Measurements from ENCODE around the gene ENDOD1. TPM values are rescaled to one million over a fixed set of nuclear protein-coding genes. Genes with fewer than 3 reads are reported as not detected.
A peak's percentile ranks its signal among the peaks of the same experiment; 100 is the strongest.

The ENDOD1 gene
- total RNA-seq, 2 experiments from 2014 or later, result 23.4 to 23.9 TPM

- no peaks in the 10 kb centered on the region for H3K9me3 Mint-ChIP-seq (ENCODE audit: insufficient read depth)
- H3K4me3 Mint-ChIP-seq, result peak overlapping the region; percentile 90
- H3K4me1 Mint-ChIP-seq (ENCODE audit: low read depth), result peaks cover 73% of the 10 kb centered on the region
- DNase-seq, result peak; percentile 17
- no peaks in the 10 kb centered on the region for H3K27me3 Mint-ChIP-seq (ENCODE audit: low read depth)
- ChIA-PET POLR2A (interaction anchor here (3.6 to 6.1 kb wide), 3 partner anchors 23 to 698 kb away, joined by 17 to 103 read pairs (median 22); partner anchors contain the start of genes CEP57, FAM76B, SESN3 and SRSF8), CTCF (interaction anchor here (1.0 to 11.5 kb wide), 9 partner anchors 12 to 118 kb away, joined by 3 to 233 read pairs (median 7); partner anchors contain the start of genes CWC15, KDM4D and SRSF8)
- peaks cover 40% of the 10 kb centered on the region for H3K36me3 Mint-ChIP-seq (ENCODE audit: low read depth)
- no peak for ATAC-seq
- H3K27ac Mint-ChIP-seq, result peak overlapping the region; percentile 27
Observed at GRCh38 chr11:95091663-95092180, 2.1 kb downstream of the ENDOD1 start.

- H3K27ac Mint-ChIP-seq, result peak overlapping the region; percentile 77
- CTCF ChIA-PET, result interaction anchor here (1.0 to 11.5 kb wide), 15 partner anchors 8 to 603 kb away, joined by 3 to 233 read pairs (median 6); partner anchors contain the start of gene SRSF8
- H3K4me1 Mint-ChIP-seq (ENCODE audit: low read depth), result peaks cover 80% of the 10 kb centered on the region
- ATAC-seq (no peak), DNase-seq (peak; percentile 64)
- POLR2A ChIA-PET, result interaction anchor here (0.8 to 6.1 kb wide), 3 partner anchors 24 to 697 kb away, joined by 4 to 103 read pairs (median 5); partner anchors contain the start of genes CEP57, FAM76B and SRSF8
- no peaks in the 10 kb centered on the region for H3K9me3 Mint-ChIP-seq (ENCODE audit: insufficient read depth)
- H3K36me3 Mint-ChIP-seq (ENCODE audit: low read depth), result peaks cover 47% of the 10 kb centered on the region
- peak overlapping the region; percentile 30 for H3K4me3 Mint-ChIP-seq
- H3K27me3 Mint-ChIP-seq (ENCODE audit: low read depth), result no peaks in the 10 kb centered on the region
Observed at GRCh38 chr11:95092549-95093324, 3.1 kb downstream of the ENDOD1 start.

- no peak for ATAC-seq
Observed at GRCh38 chr11:95093548-95093947, 3.9 kb downstream of the ENDOD1 start.

GRCh38 chr11:95095858-95096587 lies 6.4 kb downstream of the ENDOD1 start:
- Mint-ChIP-seq H3K4me1 (ENCODE audit: low read depth) (peaks cover 83% of the 10 kb centered on the region), H3K27ac (peak overlapping the region; percentile 84), H3K9me3 (ENCODE audit: insufficient read depth) (no peaks in the 10 kb centered on the region), H3K27me3 (ENCODE audit: low read depth) (no peaks in the 10 kb centered on the region), H3K36me3 (ENCODE audit: low read depth) (peaks cover 64% of the 10 kb centered on the region), H3K4me3 (peak overlapping the region; percentile 21)
- ChIA-PET CTCF (interaction anchor here (1.7 to 11.5 kb wide), 3 partner anchors 15 to 54 kb away, joined by 4 to 233 read pairs (median 144); partner anchors contain the start of gene SRSF8), POLR2A (interaction anchor here (1.2 to 3.1 kb wide), 2 partner anchors 28 to 55 kb away, joined by 3 to 11 read pairs; no protein-coding TSS in a partner anchor)
- ATAC-seq (peak; percentile 65), DNase-seq (peak; percentile 4)

More at GRCh38 chr11:95093548-95093947, 3.9 kb downstream of the ENDOD1 start:
- CTCF ChIA-PET, result interaction anchor here (1.0 to 11.5 kb wide), 13 partner anchors 9 to 602 kb away, joined by 3 to 233 read pairs (median 9); partner anchors contain the start of gene SRSF8
- H3K9me3 Mint-ChIP-seq (ENCODE audit: insufficient read depth), result no peaks in the 10 kb centered on the region
- DNase-seq, result peak; percentile 45
- no peaks in the 10 kb centered on the region for H3K27me3 Mint-ChIP-seq (ENCODE audit: low read depth)
- H3K4me3 Mint-ChIP-seq, result peak overlapping the region; percentile 30
- POLR2A ChIA-PET, result interaction anchor here (0.8 to 6.1 kb wide), 3 partner anchors 25 to 696 kb away, joined by 4 to 103 read pairs (median 5); partner anchors contain the start of genes CEP57, FAM76B and SRSF8
- H3K4me1 Mint-ChIP-seq (ENCODE audit: low read depth), result peaks cover 78% of the 10 kb centered on the region
- H3K36me3 Mint-ChIP-seq (ENCODE audit: low read depth), result peaks cover 54% of the 10 kb centered on the region
- peak overlapping the region; percentile 77 for H3K27ac Mint-ChIP-seq

- H3K4me3 Mint-ChIP-seq, result no peak overlapping the region
- ATAC-seq (no peak), DNase-seq (no peak)
- peak overlapping the region; percentile 31 for H3K27ac Mint-ChIP-seq
- H3K4me1 Mint-ChIP-seq (ENCODE audit: low read depth), result peaks cover 71% of the 10 kb centered on the region
- H3K36me3 Mint-ChIP-seq (ENCODE audit: low read depth), result peaks cover 56% of the 10 kb centered on the region
- POLR2A ChIA-PET, result interaction anchor here (1.2 to 3.1 kb wide), 3 partner anchors 7 to 53 kb away, joined by 3 to 12 read pairs (median 11); partner anchors contain the start of gene ENDOD1
- CTCF ChIA-PET, result interaction anchor here (0.9 to 11.5 kb wide), 3 partner anchors 8 to 53 kb away, joined by 3 to 144 read pairs (median 3); no protein-coding TSS in a partner anchor
- no peaks in the 10 kb centered on the region for H3K27me3 Mint-ChIP-seq (ENCODE audit: low read depth)
- no peaks in the 10 kb centered on the region for H3K9me3 Mint-ChIP-seq (ENCODE audit: insufficient read depth)
Observed at GRCh38 chr11:95097209-95097608, 7.6 kb downstream of the ENDOD1 start.

- no peak overlapping the region for H3K4me3 Mint-ChIP-seq
- no peaks in the 10 kb centered on the region for H3K27me3 Mint-ChIP-seq (ENCODE audit: low read depth)
- DNase-seq (no peak), ATAC-seq (no peak)
- no peaks in the 10 kb centered on the region for H3K9me3 Mint-ChIP-seq (ENCODE audit: insufficient read depth)
- H3K4me1 Mint-ChIP-seq (ENCODE audit: low read depth), result peaks cover 61% of the 10 kb centered on the region
- CTCF ChIA-PET, result interaction anchor here (0.5 to 11.5 kb wide), 6 partner anchors 8 to 581 kb away, joined by 3 to 144 read pairs (median 4); partner anchors contain the start of gene ENDOD1
- POLR2A ChIA-PET, result interaction anchor here (1.6 to 2.6 kb wide), 2 partner anchors 9 to 32 kb away, joined by 5 to 12 read pairs; partner anchors contain the start of genes ENDOD1 and SRSF8
- no peak overlapping the region for H3K27ac Mint-ChIP-seq
- peaks cover 55% of the 10 kb centered on the region for H3K36me3 Mint-ChIP-seq (ENCODE audit: low read depth)
Observed at GRCh38 chr11:95098826-95099225, 9.2 kb downstream of the ENDOD1 start.

- DNase-seq, result no peak
- Mint-ChIP-seq H3K4me1 (ENCODE audit: low read depth) (peaks cover 50% of the 10 kb centered on the region), H3K27ac (no peak overlapping the region), H3K4me3 (no peak overlapping the region), H3K9me3 (ENCODE audit: insufficient read depth) (no peaks in the 10 kb centered on the region), H3K27me3 (ENCODE audit: low read depth) (no peaks in the 10 kb centered on the region), H3K36me3 (ENCODE audit: low read depth) (peaks cover 45% of the 10 kb centered on the region)
- ATAC-seq, result no peak
- ChIA-PET POLR2A (interaction anchor here (1.0 kb wide), 1 partner anchor 33 kb away, joined by 3 read pairs; the partner anchor contains the start of gene SRSF8), CTCF (interaction anchor here (0.7 to 11.5 kb wide), 3 partner anchors 33 to 272 kb away, joined by 3 to 144 read pairs (median 4); partner anchors contain the start of gene SRSF8)
Observed at GRCh38 chr11:95100191-95100648, 10.6 kb downstream of the ENDOD1 start.

GRCh38 chr11:95100856-95101507 lies 11.3 kb downstream of the ENDOD1 start:
- DNase-seq (no peak), ATAC-seq (no peak)
- Mint-ChIP-seq H3K4me1 (ENCODE audit: low read depth) (peaks cover 43% of the 10 kb centered on the region), H3K36me3 (ENCODE audit: low read depth) (peaks cover 41% of the 10 kb centered on the region), H3K27me3 (ENCODE audit: low read depth) (no peaks in the 10 kb centered on the region), H3K27ac (no peak overlapping the region), H3K4me3 (no peak overlapping the region), H3K9me3 (ENCODE audit: insufficient read depth) (no peaks in the 10 kb centered on the region)
- CTCF ChIA-PET, result interaction anchor here (1.0 to 1.5 kb wide), 2 partner anchors 34 to 37 kb away, joined by 3 read pairs; partner anchors contain the start of gene SRSF8
- POLR2A ChIA-PET, result interaction anchor here (1.0 kb wide), 1 partner anchor 34 kb away, joined by 3 read pairs; the partner anchor contains the start of gene SRSF8

GRCh38 chr11:95101935-95102334 lies 12.3 kb downstream of the ENDOD1 start:
- ChIA-PET CTCF (interaction anchor here (0.6 to 4.5 kb wide), 3 partner anchors 10 to 49 kb away, joined by 3 to 33 read pairs (median 4); partner anchors contain the start of gene ENDOD1), POLR2A (interaction anchor here (0.6 kb wide), 1 partner anchor 13 kb away, joined by 3 read pairs; no protein-coding TSS in a partner anchor)
- Mint-ChIP-seq H3K27me3 (ENCODE audit: low read depth) (no peaks in the 10 kb centered on the region), H3K27ac (no peak overlapping the region), H3K4me3 (no peak overlapping the region), H3K36me3 (ENCODE audit: low read depth) (peaks cover 38% of the 10 kb centered on the region), H3K4me1 (ENCODE audit: low read depth) (peaks cover 39% of the 10 kb centered on the region), H3K9me3 (ENCODE audit: insufficient read depth) (no peaks in the 10 kb centered on the region)
- no peak for ATAC-seq
- no peak for DNase-seq

- ChIA-PET POLR2A (interaction anchor here (0.6 to 1.4 kb wide), 3 partner anchors 14 to 145 kb away, joined by 3 to 4 read pairs (median 3); no protein-coding TSS in a partner anchor), CTCF (interaction anchor here (0.6 to 4.5 kb wide), 4 partner anchors 11 to 598 kb away, joined by 3 to 33 read pairs (median 4); partner anchors contain the start of gene ENDOD1)
- Mint-ChIP-seq H3K4me1 (ENCODE audit: low read depth) (peaks cover 32% of the 10 kb centered on the region), H3K27ac (no peak overlapping the region), H3K36me3 (ENCODE audit: low read depth) (peaks cover 30% of the 10 kb centered on the region), H3K4me3 (no peak overlapping the region), H3K27me3 (ENCODE audit: low read depth) (no peaks in the 10 kb centered on the region), H3K9me3 (ENCODE audit: insufficient read depth) (no peaks in the 10 kb centered on the region)
- DNase-seq, result no peak
- ATAC-seq, result no peak
Observed at GRCh38 chr11:95102733-95103132, 13.1 kb downstream of the ENDOD1 start.

Measured in activated CD8-positive, alpha-beta T cell treated with anti-CD3 and anti-CD28 coated beads, Interleukin-2, amount 10 ng/mL, durations not matched to agents 7 days and 5 days (primary cell).